HEK293 (cell line): ENCODE results near the gene DEDD.

Source experiments
- EGR2 ChIP-seq: fragments of 450-650 bp; formaldehyde crosslinking; IDR thresholded peaks from 2 replicates; pipeline ENCODE4 v1.5.1; 2016; ENCODE audit warnings: low read depth, missing biosample characterization, missing genetic modification characterization
- PRDM10 ChIP-seq: fragments of 450-650 bp; formaldehyde crosslinking; IDR thresholded peaks from 2 replicates; pipeline ENCODE4 v1.5.1; 2016; ENCODE audit warnings: missing biosample characterization, missing genetic modification characterization
- SALL2 ChIP-seq: fragments of 450-650 bp; formaldehyde crosslinking; IDR thresholded peaks from 2 replicates; pipeline ENCODE4 v1.5.0; 2017; ENCODE audit warnings: missing biosample characterization, mild to moderate bottlenecking, missing genetic modification characterization, borderline replicate concordance
- SCRT2 ChIP-seq: fragments of 450-650 bp; formaldehyde crosslinking; IDR thresholded peaks from 2 replicates; pipeline ENCODE4 v1.5.1; 2016; ENCODE audit warnings: missing biosample characterization, missing genetic modification characterization
- SP2 ChIP-seq: fragments of 450-650 bp; formaldehyde crosslinking; IDR thresholded peaks from 2 replicates; pipeline ENCODE4 v1.5.1; 2016; ENCODE audit warnings: missing biosample characterization, missing genetic modification characterization
- YY2 ChIP-seq: fragments of 450-650 bp; formaldehyde crosslinking; IDR thresholded peaks from 2 replicates; pipeline ENCODE4 v1.5.1; 2016; ENCODE audit warnings: missing biosample characterization, missing genetic modification characterization
- ZBTB8A ChIP-seq: fragments of 450-650 bp; formaldehyde crosslinking; IDR thresholded peaks from 2 replicates; pipeline ENCODE4 v1.5.1; 2016; ENCODE audit warnings: missing biosample characterization, missing genetic modification characterization
- ZFP69B ChIP-seq: fragments of 450-650 bp; formaldehyde crosslinking; IDR thresholded peaks from 2 replicates; pipeline ENCODE4 v1.5.1; 2016; ENCODE audit warnings: missing biosample characterization, missing genetic modification characterization
- ZIC2 ChIP-seq: fragments of 450-650 bp; formaldehyde crosslinking; IDR thresholded peaks from 2 replicates; pipeline ENCODE4 v1.5.1; 2016; ENCODE audit warnings: missing biosample characterization, missing genetic modification characterization
- ZNF133 ChIP-seq: fragments of 450-650 bp; formaldehyde crosslinking; IDR thresholded peaks from 2 replicates; pipeline ENCODE4 v1.5.1; 2016; ENCODE audit warnings: missing biosample characterization, missing genetic modification characterization
- ZNF214 ChIP-seq: fragments of 450-650 bp; formaldehyde crosslinking; IDR thresholded peaks from 2 replicates; pipeline ENCODE4 v1.5.1; 2017; ENCODE audit warnings: missing biosample characterization, mild to moderate bottlenecking, missing genetic modification characterization, borderline replicate concordance
- ZNF23 ChIP-seq: fragments of 450-650 bp; formaldehyde crosslinking; IDR thresholded peaks from 2 replicates; pipeline ENCODE4 v1.5.1; 2016; ENCODE audit warnings: missing biosample characterization, missing genetic modification characterization, borderline replicate concordance
- ZNF335 ChIP-seq: fragments of 450-650 bp; formaldehyde crosslinking; conservative IDR thresholded peaks from 2 replicates; pipeline ENCODE4 v1.5.1; 2016; ENCODE audit warnings: missing biosample characterization, missing genetic modification characterization
- ZNF341 ChIP-seq: fragments of 450-650 bp; formaldehyde crosslinking; IDR thresholded peaks from 2 replicates; pipeline ENCODE4; 2016; ENCODE audit warnings: low read depth, missing biosample characterization, missing genetic modification characterization
- ZNF48 ChIP-seq: fragments of 450-650 bp; formaldehyde crosslinking; IDR thresholded peaks from 2 replicates; pipeline ENCODE4 v1.5.1; 2016; ENCODE audit warnings: missing biosample characterization, missing genetic modification characterization
- ZNF571 ChIP-seq: fragments of 450-650 bp; formaldehyde crosslinking; IDR thresholded peaks from 2 replicates; pipeline ENCODE4 v1.5.0; 2017; ENCODE audit warnings: missing biosample characterization, missing genetic modification characterization
- ZNF585B ChIP-seq: fragments of 450-650 bp; formaldehyde crosslinking; IDR thresholded peaks from 2 replicates; pipeline ENCODE4 v1.5.1; 2016; ENCODE audit warnings: missing biosample characterization, missing genetic modification characterization
- ZNF629 ChIP-seq: fragments of 450-650 bp; formaldehyde crosslinking; IDR thresholded peaks from 2 replicates; pipeline ENCODE4 v1.5.1; 2017; ENCODE audit warnings: missing biosample characterization, missing genetic modification characterization
- ZNF707 ChIP-seq: fragments of 450-650 bp; formaldehyde crosslinking; IDR thresholded peaks from 2 replicates; pipeline ENCODE4 v1.5.1; 2016; ENCODE audit warnings: missing biosample characterization, missing genetic modification characterization
- ZNF777 ChIP-seq: fragments of 450-650 bp; formaldehyde crosslinking; IDR thresholded peaks from 2 replicates; pipeline ENCODE4 v1.5.1; 2017; ENCODE audit warnings: missing biosample characterization, missing genetic modification characterization, borderline replicate concordance
- ZNF785 ChIP-seq: fragments of 450-650 bp; formaldehyde crosslinking; IDR thresholded peaks from 2 replicates; pipeline ENCODE4 v1.5.1; 2016; ENCODE audit warnings: missing biosample characterization, missing genetic modification characterization
- TF ChIP-seq, protein P1 (sequence below): fragments of 450-650 bp; formaldehyde crosslinking; IDR thresholded peaks from 2 replicates; pipeline ENCODE4 v1.5.1; 2016; ENCODE audit warnings: missing biosample characterization, missing genetic modification characterization, low read depth
- TF ChIP-seq, protein P2 (sequence below): fragments of 450-650 bp; formaldehyde crosslinking; IDR thresholded peaks from 2 replicates; pipeline ENCODE4 v1.5.1; 2016; ENCODE audit warnings: missing biosample characterization, missing genetic modification characterization
- TF ChIP-seq, protein P3 (sequence below): fragments of 450-650 bp; formaldehyde crosslinking; IDR thresholded peaks from 2 replicates; pipeline ENCODE4 v1.5.1; 2017; ENCODE audit warnings: missing biosample characterization, missing genetic modification characterization
- TF ChIP-seq, protein P4 (sequence below): fragments of 450-650 bp; formaldehyde crosslinking; IDR thresholded peaks from 2 replicates; pipeline ENCODE4 v1.5.1; 2016; ENCODE audit warnings: missing biosample characterization, missing genetic modification characterization

DEDD gene

DNA sequence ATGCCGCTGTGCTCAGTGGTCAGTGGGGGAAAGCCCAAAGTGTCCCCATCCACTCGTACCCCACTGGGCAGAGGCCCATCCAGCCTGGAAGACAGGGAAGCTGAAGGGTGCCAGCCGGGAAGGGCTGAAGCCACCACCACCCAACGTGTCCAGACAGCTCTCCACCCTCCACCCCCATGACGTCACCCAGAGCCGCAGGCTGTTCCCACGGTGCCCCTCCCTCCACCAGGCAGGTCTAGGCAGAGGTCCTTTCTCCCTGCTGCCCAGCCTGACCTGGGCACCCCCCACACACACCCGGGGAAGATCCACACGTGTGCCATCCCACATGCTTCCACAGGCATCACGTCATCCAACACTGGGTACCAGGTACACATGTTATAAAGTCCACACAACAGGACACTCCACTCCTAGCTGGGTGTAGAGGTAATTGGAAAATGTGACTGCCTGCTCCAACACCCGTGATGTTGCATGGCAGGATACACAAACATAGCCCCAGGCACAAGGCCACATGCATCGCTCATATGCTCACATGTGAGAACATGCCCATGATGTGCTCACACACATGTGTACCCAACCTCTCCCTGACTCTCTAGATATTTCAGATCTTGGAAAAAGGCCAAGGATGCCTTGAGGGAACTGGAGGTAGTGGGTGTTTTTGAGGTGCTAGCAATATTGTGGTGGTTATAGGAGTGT is 57.6 kb downstream of the DEDD start (continued):
- TF ChIP-seq PRDM10: peak; percentile 62
- TF ChIP-seq, protein P1, sequence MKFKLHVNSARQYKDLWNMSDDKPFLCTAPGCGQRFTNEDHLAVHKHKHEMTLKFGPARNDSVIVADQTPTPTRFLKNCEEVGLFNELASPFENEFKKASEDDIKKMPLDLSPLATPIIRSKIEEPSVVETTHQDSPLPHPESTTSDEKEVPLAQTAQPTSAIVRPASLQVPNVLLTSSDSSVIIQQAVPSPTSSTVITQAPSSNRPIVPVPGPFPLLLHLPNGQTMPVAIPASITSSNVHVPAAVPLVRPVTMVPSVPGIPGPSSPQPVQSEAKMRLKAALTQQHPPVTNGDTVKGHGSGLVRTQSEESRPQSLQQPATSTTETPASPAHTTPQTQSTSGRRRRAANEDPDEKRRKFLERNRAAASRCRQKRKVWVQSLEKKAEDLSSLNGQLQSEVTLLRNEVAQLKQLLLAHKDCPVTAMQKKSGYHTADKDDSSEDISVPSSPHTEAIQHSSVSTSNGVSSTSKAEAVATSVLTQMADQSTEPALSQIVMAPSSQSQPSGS (tag by site-specific recombination): peak; percentile 92
- TF ChIP-seq SALL2 (tag by site-specific recombination): 0 out of 2 replicates have a peak, but pooled peaks have one; percentile 64
- TF ChIP-seq, protein P2, sequence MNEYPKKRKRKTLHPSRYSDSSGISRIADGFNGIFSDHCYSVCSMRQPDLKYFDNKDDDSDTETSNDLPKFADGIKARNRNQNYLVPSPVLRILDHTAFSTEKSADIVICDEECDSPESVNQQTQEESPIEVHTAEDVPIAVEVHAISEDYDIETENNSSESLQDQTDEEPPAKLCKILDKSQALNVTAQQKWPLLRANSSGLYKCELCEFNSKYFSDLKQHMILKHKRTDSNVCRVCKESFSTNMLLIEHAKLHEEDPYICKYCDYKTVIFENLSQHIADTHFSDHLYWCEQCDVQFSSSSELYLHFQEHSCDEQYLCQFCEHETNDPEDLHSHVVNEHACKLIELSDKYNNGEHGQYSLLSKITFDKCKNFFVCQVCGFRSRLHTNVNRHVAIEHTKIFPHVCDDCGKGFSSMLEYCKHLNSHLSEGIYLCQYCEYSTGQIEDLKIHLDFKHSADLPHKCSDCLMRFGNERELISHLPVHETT (tag by site-specific recombination): 0 out of 2 replicates have a peak, but pooled peaks have one; percentile 34
- TF ChIP-seq ZNF23 (tag by site-specific recombination): no peak
- peak; percentile 71 for TF ChIP-seq ZNF629 (tag by site-specific recombination)
- 0 out of 2 replicates have a peak, but pooled peaks have one; percentile 3 for TF ChIP-seq ZNF585B (tag by site-specific recombination)
- TF ChIP-seq SP2 (tag by site-specific recombination): 0 out of 2 replicates have a peak, but pooled peaks have one; percentile 28
- TF ChIP-seq, protein P3, sequence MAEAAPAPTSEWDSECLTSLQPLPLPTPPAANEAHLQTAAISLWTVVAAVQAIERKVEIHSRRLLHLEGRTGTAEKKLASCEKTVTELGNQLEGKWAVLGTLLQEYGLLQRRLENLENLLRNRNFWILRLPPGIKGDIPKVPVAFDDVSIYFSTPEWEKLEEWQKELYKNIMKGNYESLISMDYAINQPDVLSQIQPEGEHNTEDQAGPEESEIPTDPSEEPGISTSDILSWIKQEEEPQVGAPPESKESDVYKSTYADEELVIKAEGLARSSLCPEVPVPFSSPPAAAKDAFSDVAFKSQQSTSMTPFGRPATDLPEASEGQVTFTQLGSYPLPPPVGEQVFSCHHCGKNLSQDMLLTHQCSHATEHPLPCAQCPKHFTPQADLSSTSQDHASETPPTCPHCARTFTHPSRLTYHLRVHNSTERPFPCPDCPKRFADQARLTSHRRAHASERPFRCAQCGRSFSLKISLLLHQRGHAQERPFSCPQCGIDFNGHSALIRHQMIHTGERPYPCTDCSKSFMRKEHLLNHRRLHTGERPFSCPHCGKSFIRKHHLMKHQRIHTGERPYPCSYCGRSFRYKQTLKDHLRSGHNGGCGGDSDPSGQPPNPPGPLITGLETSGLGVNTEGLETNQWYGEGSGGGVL (tag by site-specific recombination): peak; percentile 39; the same call in 1 of the 2 replicates
- TF ChIP-seq ZNF707 (tag by site-specific recombination): no peak
- TF ChIP-seq SCRT2: peak; percentile 89
- peak; percentile 45 for TF ChIP-seq ZIC2 (tag by site-specific recombination)
- peak; percentile 25; the same call in 1 of the 2 replicates for TF ChIP-seq ZBTB8A (tag by site-specific recombination)
- TF ChIP-seq ZNF214 (tag by site-specific recombination): no peak
- TF ChIP-seq, protein P4, sequence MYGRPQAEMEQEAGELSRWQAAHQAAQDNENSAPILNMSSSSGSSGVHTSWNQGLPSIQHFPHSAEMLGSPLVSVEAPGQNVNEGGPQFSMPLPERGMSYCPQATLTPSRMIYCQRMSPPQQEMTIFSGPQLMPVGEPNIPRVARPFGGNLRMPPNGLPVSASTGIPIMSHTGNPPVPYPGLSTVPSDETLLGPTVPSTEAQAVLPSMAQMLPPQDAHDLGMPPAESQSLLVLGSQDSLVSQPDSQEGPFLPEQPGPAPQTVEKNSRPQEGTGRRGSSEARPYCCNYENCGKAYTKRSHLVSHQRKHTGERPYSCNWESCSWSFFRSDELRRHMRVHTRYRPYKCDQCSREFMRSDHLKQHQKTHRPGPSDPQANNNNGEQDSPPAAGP (tag by site-specific recombination): peak; percentile 81
- peak; percentile 17; the same call in 1 of the 2 replicates for TF ChIP-seq ZFP69B (tag by site-specific recombination)
- no peak for TF ChIP-seq ZNF777 (tag by site-specific recombination)
- TF ChIP-seq ZNF785 (tag by site-specific recombination): 0 out of 2 replicates have a peak, but pooled peaks have one; percentile 23
- peak; percentile 26 for TF ChIP-seq ZNF335
- peak; percentile 90 for TF ChIP-seq ZNF341 (tag by site-specific recombination)
- TF ChIP-seq ZNF48 (tag by site-specific recombination): no peak
- TF ChIP-seq YY2: no peak
- no peak for TF ChIP-seq ZNF133 (tag by site-specific recombination)
- TF ChIP-seq EGR2: peak; percentile 12; the same call in 1 of the 2 replicates
- TF ChIP-seq ZNF571 (tag by site-specific recombination): 0 out of 2 replicates have a peak, but pooled peaks have one; percentile 34
